ENCODE results near the gene PDE3A. TPM values are rescaled to one million over a fixed set of nuclear protein-coding genes. Genes with fewer than 3 reads are reported as not detected.

Gene PDE3A
- total RNA-seq, 5 donors from 2014 or later (not counting 1 experiment from before 2014, with no cell fraction given): 0.03 to 0.10 (median 0.09) TPM; not detected in 2

- ATAC-seq (replicated peaks in 1 of 4) (no peak), DNase-seq (no peak)
- no peaks in the 10 kb centered on the region for H3K9me3 ChIP-seq
- CTCF ChIA-PET: no interaction called here
- H3K27me3 ChIP-seq (replicated peaks in 1 of 2; ENCODE audit: control insufficient read depth in 2 of 2, extremely low read depth in 1 of 2, insufficient read depth in 2 of 2, low read length in 1 of 2): peaks cover 0 to 19% of the 10 kb centered on the region in 2 experiments
- Mint-ChIP-seq H3K27me3 (peaks cover 20 to 21% of the 10 kb centered on the region in 2 donors), H3K4me1 (peaks cover 0 to 7% (median 5%) of the 10 kb centered on the region in 3 donors), H3K4me3 (no peak overlapping the region), H3K9me3 (no peaks in the 10 kb centered on the region), H3K27ac (no peak overlapping the region), H3K36me3 (no peaks in the 10 kb centered on the region)
- H3K36me3 ChIP-seq (ENCODE audit: control insufficient read depth in 2 of 2, extremely low read depth in 1 of 2, insufficient read depth in 1 of 2, low read length in 1 of 2): no peaks in the 10 kb centered on the region
- POLR2A ChIA-PET: no interaction called here
- H3K4me3 ChIP-seq (ENCODE audit: control insufficient read depth in 1 of 2, extremely low read depth in 1 of 2, low read length in 1 of 2): no peak overlapping the region
- WGBS (ENCODE audit: insufficient coverage): no CpG with 5 or more reads among the region's 4 CpGs
- peaks cover 0 to 2% of the 10 kb centered on the region in 2 experiments for H3K4me1 ChIP-seq (ENCODE audit: control insufficient read depth in 1 of 2, extremely low read depth in 1 of 2, insufficient read depth in 2 of 2, low read length in 2 of 2)
- H3K27ac ChIP-seq (ENCODE audit: low read length): no peak overlapping the region
These were observed 3.8 kb upstream of the PDE3A start for GRCh38 chr12:20364501-20364900.

- no peak overlapping the region for H3K4me3 Mint-ChIP-seq
- CTCF ChIA-PET: no interaction called here
- no peaks in the 10 kb centered on the region for H3K36me3 Mint-ChIP-seq
- H3K27me3 Mint-ChIP-seq: peaks cover 33 to 37% of the 10 kb centered on the region in 2 donors
- H3K9me3 Mint-ChIP-seq: no peaks in the 10 kb centered on the region
- Histone ChIP-seq H3K4me1 (ENCODE audit: control insufficient read depth in 1 of 2, extremely low read depth in 1 of 2, insufficient read depth in 2 of 2, low read length in 2 of 2) (peaks cover 5 to 6% of the 10 kb centered on the region in 2 experiments), H3K9me3 (no peaks in the 10 kb centered on the region), H3K27me3 (replicated peaks in 1 of 2; ENCODE audit: control insufficient read depth in 2 of 2, extremely low read depth in 1 of 2, insufficient read depth in 2 of 2, low read length in 1 of 2) (peaks cover 12 to 26% of the 10 kb centered on the region in 2 experiments), H3K4me3 (ENCODE audit: control insufficient read depth in 1 of 2, extremely low read depth in 1 of 2, low read length in 1 of 2) (no peak overlapping the region), H3K27ac (ENCODE audit: low read length) (no peak overlapping the region), H3K36me3 (ENCODE audit: control insufficient read depth in 2 of 2, extremely low read depth in 1 of 2, insufficient read depth in 1 of 2, low read length in 1 of 2) (no peaks in the 10 kb centered on the region)
- WGBS (ENCODE audit: insufficient coverage): 89% methylated on average over 1 of the region's 2 CpGs
- no peak overlapping the region for H3K27ac Mint-ChIP-seq
- ATAC-seq (replicated peaks in 1 of 4) (no peak), DNase-seq (no peak)
- POLR2A ChIA-PET: no interaction called here
- H3K4me1 Mint-ChIP-seq: peaks cover 0 to 14% (median 13%) of the 10 kb centered on the region in 3 donors
These were observed 1.4 kb upstream of the PDE3A start for GRCh38 chr12:20366776-20367409.

GRCh38 chr12:20367583-20368113 is 689 bp upstream of the PDE3A start:
- ATAC-seq (replicated peaks in 1 of 4): no peak
- H3K4me3 Mint-ChIP-seq: no peak overlapping the region

GRCh38 chr12:20368651-20369304 is 441 bp downstream of the PDE3A start:
- peaks cover 37 to 42% of the 10 kb centered on the region in 2 donors for H3K27me3 Mint-ChIP-seq
- POLR2A ChIA-PET: interaction anchor here in 1 of 2 donors (0.7 kb wide), 1 partner anchor 288 kb away, joined by 13 read pairs; no protein-coding TSS in a partner anchor
- Histone ChIP-seq H3K4me1 (ENCODE audit: control insufficient read depth in 1 of 2, extremely low read depth in 1 of 2, insufficient read depth in 2 of 2, low read length in 2 of 2) (peaks cover 5 to 6% of the 10 kb centered on the region in 2 experiments), H3K27ac (ENCODE audit: low read length) (no peak overlapping the region), H3K9me3 (no peaks in the 10 kb centered on the region), H3K4me3 (ENCODE audit: control insufficient read depth in 1 of 2, extremely low read depth in 1 of 2, low read length in 1 of 2) (peak overlapping the region in 1 of 2 donors; percentile 55), H3K27me3 (replicated peaks in 1 of 2; ENCODE audit: control insufficient read depth in 2 of 2, extremely low read depth in 1 of 2, insufficient read depth in 2 of 2, low read length in 1 of 2) (peaks cover 12 to 26% of the 10 kb centered on the region in 2 experiments), H3K36me3 (ENCODE audit: control insufficient read depth in 2 of 2, extremely low read depth in 1 of 2, insufficient read depth in 1 of 2, low read length in 1 of 2) (no peaks in the 10 kb centered on the region)
- 3% methylated on average over 46 of the region's 50 CpGs for WGBS (ENCODE audit: insufficient coverage)
- H3K4me1 Mint-ChIP-seq: peaks cover 0 to 14% (median 13%) of the 10 kb centered on the region in 3 donors
- CTCF ChIA-PET: no interaction called here
- peak overlapping the region in 2 of 3 donors; percentile 17 to 47 for H3K4me3 Mint-ChIP-seq
- no peaks in the 10 kb centered on the region for H3K9me3 Mint-ChIP-seq
- peak overlapping the region in 1 of 2 donors; percentile 57 for H3K27ac Mint-ChIP-seq
- DNase-seq: no peak
- H3K36me3 Mint-ChIP-seq: no peaks in the 10 kb centered on the region
- no peak for ATAC-seq (replicated peaks in 1 of 4)

More at GRCh38 chr12:20367583-20368113, 689 bp upstream of the PDE3A start:
- no peaks in the 10 kb centered on the region for H3K36me3 Mint-ChIP-seq
- no peak overlapping the region for H3K27ac Mint-ChIP-seq
- no peak overlapping the region for H3K27ac ChIP-seq (ENCODE audit: low read length)
- H3K4me1 ChIP-seq (ENCODE audit: control insufficient read depth in 1 of 2, extremely low read depth in 1 of 2, insufficient read depth in 2 of 2, low read length in 2 of 2): peaks cover 5 to 6% of the 10 kb centered on the region in 2 experiments
- WGBS (ENCODE audit: insufficient coverage): 17% methylated on average over 1 of the region's 3 CpGs
- DNase-seq: no peak
- CTCF ChIA-PET: interaction anchor here in 1 of 2 donors (0.6 kb wide), 1 partner anchor 32 kb away, joined by 5 read pairs; no protein-coding TSS in a partner anchor
- H3K27me3 ChIP-seq (replicated peaks in 1 of 2; ENCODE audit: control insufficient read depth in 2 of 2, extremely low read depth in 1 of 2, insufficient read depth in 2 of 2, low read length in 1 of 2): peaks cover 12 to 26% of the 10 kb centered on the region in 2 experiments
- peaks cover 37 to 39% of the 10 kb centered on the region in 2 donors for H3K27me3 Mint-ChIP-seq
- H3K9me3 ChIP-seq: no peaks in the 10 kb centered on the region
- peak overlapping the region in 1 of 2 donors; percentile 55 for H3K4me3 ChIP-seq (ENCODE audit: control insufficient read depth in 1 of 2, extremely low read depth in 1 of 2, low read length in 1 of 2)
- H3K4me1 Mint-ChIP-seq: peaks cover 0 to 14% (median 13%) of the 10 kb centered on the region in 3 donors
- H3K36me3 ChIP-seq (ENCODE audit: control insufficient read depth in 2 of 2, extremely low read depth in 1 of 2, insufficient read depth in 1 of 2, low read length in 1 of 2): no peaks in the 10 kb centered on the region
- no peaks in the 10 kb centered on the region for H3K9me3 Mint-ChIP-seq
- POLR2A ChIA-PET: no interaction called here

- H3K4me1 Mint-ChIP-seq: peaks cover 0 to 14% (median 13%) of the 10 kb centered on the region in 3 donors
- Histone ChIP-seq H3K27ac (ENCODE audit: low read length) (no peak overlapping the region), H3K27me3 (replicated peaks in 1 of 2; ENCODE audit: control insufficient read depth in 2 of 2, extremely low read depth in 1 of 2, insufficient read depth in 2 of 2, low read length in 1 of 2) (peaks cover 12 to 26% of the 10 kb centered on the region in 2 experiments), H3K9me3 (no peaks in the 10 kb centered on the region), H3K36me3 (ENCODE audit: control insufficient read depth in 2 of 2, extremely low read depth in 1 of 2, insufficient read depth in 1 of 2, low read length in 1 of 2) (no peaks in the 10 kb centered on the region), H3K4me3 (ENCODE audit: control insufficient read depth in 1 of 2, extremely low read depth in 1 of 2, low read length in 1 of 2) (peak overlapping the region in 1 of 2 donors; percentile 55), H3K4me1 (ENCODE audit: control insufficient read depth in 1 of 2, extremely low read depth in 1 of 2, insufficient read depth in 2 of 2, low read length in 2 of 2) (peaks cover 5 to 6% of the 10 kb centered on the region in 2 experiments)
- no peaks in the 10 kb centered on the region for H3K36me3 Mint-ChIP-seq
- 4% methylated on average over 63 of the region's 63 CpGs for WGBS (ENCODE audit: insufficient coverage)
- peak overlapping the region in 1 of 3 donors; percentile 47 for H3K4me3 Mint-ChIP-seq
- ATAC-seq (replicated peaks in 1 of 4): peak in 1 of 4 experiments; percentile 27
- ChIA-PET POLR2A (no interaction called here), CTCF (no interaction called here)
- peaks cover 37 to 46% of the 10 kb centered on the region in 2 donors for H3K27me3 Mint-ChIP-seq
- H3K9me3 Mint-ChIP-seq: no peaks in the 10 kb centered on the region
- no peak overlapping the region for H3K27ac Mint-ChIP-seq
- DNase-seq: peak in 1 of 35 experiments; percentile 2
These were observed 1.1 kb downstream of the PDE3A start for GRCh38 chr12:20369305-20370013.

GRCh38 chr12:20370014-20370386 is 1.7 kb downstream of the PDE3A start:
- DNase-seq (no peak), ATAC-seq (replicated peaks in 1 of 4) (no peak)
- CTCF ChIA-PET: no interaction called here
- H3K9me3 Mint-ChIP-seq: no peaks in the 10 kb centered on the region
- peaks cover 37 to 46% of the 10 kb centered on the region in 2 donors for H3K27me3 Mint-ChIP-seq
- peak overlapping the region in 1 of 3 donors; percentile 14 for H3K4me3 Mint-ChIP-seq
- no peak overlapping the region for H3K27ac Mint-ChIP-seq
- H3K27me3 ChIP-seq (replicated peaks in 1 of 2; ENCODE audit: control insufficient read depth in 2 of 2, extremely low read depth in 1 of 2, insufficient read depth in 2 of 2, low read length in 1 of 2): peaks cover 12 to 26% of the 10 kb centered on the region in 2 experiments
- WGBS (ENCODE audit: insufficient coverage): 14% methylated on average over 21 of the region's 21 CpGs
- H3K36me3 ChIP-seq (ENCODE audit: control insufficient read depth in 2 of 2, extremely low read depth in 1 of 2, insufficient read depth in 1 of 2, low read length in 1 of 2): no peaks in the 10 kb centered on the region
- H3K27ac ChIP-seq (ENCODE audit: low read length): no peak overlapping the region
- peaks cover 5 to 6% of the 10 kb centered on the region in 2 experiments for H3K4me1 ChIP-seq (ENCODE audit: control insufficient read depth in 1 of 2, extremely low read depth in 1 of 2, insufficient read depth in 2 of 2, low read length in 2 of 2)
- H3K9me3 ChIP-seq: no peaks in the 10 kb centered on the region
- no peaks in the 10 kb centered on the region for H3K36me3 Mint-ChIP-seq
- H3K4me3 ChIP-seq (ENCODE audit: control insufficient read depth in 1 of 2, extremely low read depth in 1 of 2, low read length in 1 of 2): peak overlapping the region in 1 of 2 donors; percentile 55
- POLR2A ChIA-PET: no interaction called here
- peaks cover 0 to 14% (median 13%) of the 10 kb centered on the region in 3 donors for H3K4me1 Mint-ChIP-seq
